ENCODE results near the gene NRXN2. TPM values are rescaled to one million over a fixed set of nuclear protein-coding genes. Genes with fewer than 3 reads are reported as not detected.

Gene NRXN2
- total RNA-seq, 2 experiments from 2014 or later, result 0.24 to 0.35 TPM

- intact Hi-C loops (cut with micrococcal nuclease), result no loop called here
- H3K27ac Mint-ChIP-seq, result no peak overlapping the region
- DNase-seq, result no peak
- H3K9me3 Mint-ChIP-seq, result no peaks in the 10 kb centered on the region
- no peaks in the 10 kb centered on the region for H3K36me3 Mint-ChIP-seq (ENCODE audit: low read depth)
- no peaks in the 10 kb centered on the region for H3K4me1 Mint-ChIP-seq (ENCODE audit: low read depth)
- H3K27me3 Mint-ChIP-seq (ENCODE audit: low read depth), result no peaks in the 10 kb centered on the region
- H3K4me3 Mint-ChIP-seq, result no peak overlapping the region
- CTCF ChIA-PET, result no interaction called here
Measured at GRCh38 chr11:64658265-64658664, 64.7 kb downstream of the NRXN2 start.

GRCh38 chr11:64656862-64657261 lies 66.1 kb downstream of the NRXN2 start:
- no peak overlapping the region for H3K27ac Mint-ChIP-seq
- H3K36me3 Mint-ChIP-seq (ENCODE audit: low read depth), result no peaks in the 10 kb centered on the region
- CTCF ChIA-PET, result interaction anchor here (1.0 kb wide), 1 partner anchor 32 kb away, joined by 3 read pairs; no protein-coding TSS in a partner anchor
- intact Hi-C loops (cut with micrococcal nuclease), result no loop called here
- no peaks in the 10 kb centered on the region for H3K4me1 Mint-ChIP-seq (ENCODE audit: low read depth)
- no peaks in the 10 kb centered on the region for H3K9me3 Mint-ChIP-seq
- no peak overlapping the region for H3K4me3 Mint-ChIP-seq
- no peak for DNase-seq
- H3K27me3 Mint-ChIP-seq (ENCODE audit: low read depth), result no peaks in the 10 kb centered on the region

- Mint-ChIP-seq H3K4me1 (ENCODE audit: low read depth) (no peaks in the 10 kb centered on the region), H3K9me3 (no peaks in the 10 kb centered on the region), H3K4me3 (no peak overlapping the region), H3K27me3 (ENCODE audit: low read depth) (no peaks in the 10 kb centered on the region), H3K36me3 (ENCODE audit: low read depth) (no peaks in the 10 kb centered on the region), H3K27ac (no peak overlapping the region)
- CTCF ChIA-PET, result interaction anchor here (1.0 to 1.1 kb wide), 3 partner anchors 11 to 102 kb away, joined by 3 to 7 read pairs (median 3); no protein-coding TSS in a partner anchor
- DNase-seq, result no peak
- intact Hi-C loops (cut with micrococcal nuclease), result no loop called here
Measured at GRCh38 chr11:64655941-64656601, 66.9 kb downstream of the NRXN2 start.

- Mint-ChIP-seq H3K4me3 (no peak overlapping the region), H3K4me1 (ENCODE audit: low read depth) (no peaks in the 10 kb centered on the region), H3K36me3 (ENCODE audit: low read depth) (no peaks in the 10 kb centered on the region), H3K9me3 (no peaks in the 10 kb centered on the region), H3K27me3 (ENCODE audit: low read depth) (no peaks in the 10 kb centered on the region), H3K27ac (no peak overlapping the region)
- CTCF ChIA-PET, result interaction anchor here (1.0 to 1.8 kb wide), 3 partner anchors 10 to 206 kb away, joined by 3 to 7 read pairs (median 5); no protein-coding TSS in a partner anchor
- intact Hi-C loops (cut with micrococcal nuclease), result loop anchor here (5.0 kb wide), 1 partner anchor 293 kb away; no protein-coding TSS in a partner anchor
- DNase-seq, result no peak
Measured at GRCh38 chr11:64654958-64655541, 67.9 kb downstream of the NRXN2 start.

- H3K36me3 Mint-ChIP-seq (ENCODE audit: low read depth), result no peaks in the 10 kb centered on the region
- H3K9me3 Mint-ChIP-seq, result no peaks in the 10 kb centered on the region
- H3K4me3 Mint-ChIP-seq, result no peak overlapping the region
- H3K4me1 Mint-ChIP-seq (ENCODE audit: low read depth), result no peaks in the 10 kb centered on the region
- CTCF ChIA-PET, result interaction anchor here (1.8 kb wide), 1 partner anchor 205 kb away, joined by 5 read pairs; no protein-coding TSS in a partner anchor
- H3K27me3 Mint-ChIP-seq (ENCODE audit: low read depth), result no peaks in the 10 kb centered on the region
- no peak overlapping the region for H3K27ac Mint-ChIP-seq
- intact Hi-C loops (cut with micrococcal nuclease), result loop anchor here (5.0 kb wide), 1 partner anchor 292 kb away; no protein-coding TSS in a partner anchor
- no peak for DNase-seq
Measured at GRCh38 chr11:64654439-64654838, 68.6 kb downstream of the NRXN2 start.

GRCh38 chr11:64653388-64653973 lies 69.5 kb downstream of the NRXN2 start:
- CTCF ChIA-PET, result interaction anchor here (0.8 to 1.8 kb wide), 5 partner anchors 46 to 204 kb away, joined by 3 to 5 read pairs (median 3); no protein-coding TSS in a partner anchor
- Mint-ChIP-seq H3K27me3 (ENCODE audit: low read depth) (no peaks in the 10 kb centered on the region), H3K36me3 (ENCODE audit: low read depth) (no peaks in the 10 kb centered on the region), H3K27ac (no peak overlapping the region), H3K9me3 (no peaks in the 10 kb centered on the region), H3K4me1 (ENCODE audit: low read depth) (no peaks in the 10 kb centered on the region), H3K4me3 (no peak overlapping the region)
- no peak for DNase-seq
- intact Hi-C loops (cut with micrococcal nuclease), result loop anchor here (1.0 to 5.0 kb wide), 5 partner anchors 100 to 336 kb away; partner anchors contain the start of gene TRMT112

- Mint-ChIP-seq H3K27ac (no peak overlapping the region), H3K4me3 (no peak overlapping the region), H3K9me3 (no peaks in the 10 kb centered on the region), H3K27me3 (ENCODE audit: low read depth) (no peaks in the 10 kb centered on the region), H3K4me1 (ENCODE audit: low read depth) (no peaks in the 10 kb centered on the region), H3K36me3 (ENCODE audit: low read depth) (no peaks in the 10 kb centered on the region)
- intact Hi-C loops (cut with micrococcal nuclease), result loop anchor here (1.0 to 5.0 kb wide), 5 partner anchors 99 to 335 kb away; partner anchors contain the start of gene TRMT112
- peak; percentile 88 for DNase-seq
- CTCF ChIA-PET, result interaction anchor here (0.6 to 1.7 kb wide), 9 partner anchors 13 to 207 kb away, joined by 3 to 7 read pairs (median 3); no protein-coding TSS in a partner anchor
Measured at GRCh38 chr11:64652586-64653387, 70.2 kb downstream of the NRXN2 start.

GRCh38 chr11:64650923-64651523 lies 72.0 kb downstream of the NRXN2 start:
- DNase-seq, result no peak
- Mint-ChIP-seq H3K4me3 (no peak overlapping the region), H3K9me3 (no peaks in the 10 kb centered on the region), H3K36me3 (ENCODE audit: low read depth) (no peaks in the 10 kb centered on the region), H3K27ac (no peak overlapping the region), H3K4me1 (ENCODE audit: low read depth) (no peaks in the 10 kb centered on the region), H3K27me3 (ENCODE audit: low read depth) (peaks cover 5% of the 10 kb centered on the region)
- intact Hi-C loops (cut with micrococcal nuclease), result loop anchor here (5.0 kb wide), 1 partner anchor 289 kb away; no protein-coding TSS in a partner anchor
- CTCF ChIA-PET, result interaction anchor here (1.1 to 1.7 kb wide), 5 partner anchors 12 to 93 kb away, joined by 3 to 4 read pairs (median 3); partner anchors contain the start of gene RASGRP2

- DNase-seq, result peak; percentile 19
- H3K27ac Mint-ChIP-seq, result no peak overlapping the region
- CTCF ChIA-PET, result interaction anchor here (0.8 to 1.8 kb wide), 5 partner anchors 11 to 204 kb away, joined by 3 to 10 read pairs (median 4); no protein-coding TSS in a partner anchor
- no peak overlapping the region for H3K4me3 Mint-ChIP-seq
- no peaks in the 10 kb centered on the region for H3K4me1 Mint-ChIP-seq (ENCODE audit: low read depth)
- intact Hi-C loops (cut with micrococcal nuclease), result loop anchor here (1.0 kb wide), 2 partner anchors 96 to 200 kb away; no protein-coding TSS in a partner anchor
- no peaks in the 10 kb centered on the region for H3K9me3 Mint-ChIP-seq
- no peaks in the 10 kb centered on the region for H3K36me3 Mint-ChIP-seq (ENCODE audit: low read depth)
- H3K27me3 Mint-ChIP-seq (ENCODE audit: low read depth), result peaks cover 18% of the 10 kb centered on the region
Measured at GRCh38 chr11:64649291-64649697, 73.7 kb downstream of the NRXN2 start.

- peaks cover 24% of the 10 kb centered on the region for H3K27me3 Mint-ChIP-seq (ENCODE audit: low read depth)
- intact Hi-C loops (cut with micrococcal nuclease), result no loop called here
- CTCF ChIA-PET, result interaction anchor here (1.7 kb wide), 1 partner anchor 203 kb away, joined by 3 read pairs; no protein-coding TSS in a partner anchor
Measured at GRCh38 chr11:64648551-64648950, 74.4 kb downstream of the NRXN2 start.

GRCh38 chr11:64647019-64647779 lies 75.8 kb downstream of the NRXN2 start:
- no peaks in the 10 kb centered on the region for H3K36me3 Mint-ChIP-seq (ENCODE audit: low read depth)
- peaks cover 2% of the 10 kb centered on the region for H3K4me1 Mint-ChIP-seq (ENCODE audit: low read depth)
- DNase-seq, result no peak
- peaks cover 24% of the 10 kb centered on the region for H3K27me3 Mint-ChIP-seq (ENCODE audit: low read depth)
- intact Hi-C loops (cut with micrococcal nuclease), result no loop called here
- H3K4me3 Mint-ChIP-seq, result no peak overlapping the region
- H3K27ac Mint-ChIP-seq, result no peak overlapping the region
- H3K9me3 Mint-ChIP-seq, result no peaks in the 10 kb centered on the region
- CTCF ChIA-PET, result no interaction called here

More at GRCh38 chr11:64648551-64648950, 74.4 kb downstream of the NRXN2 start:
- H3K4me3 Mint-ChIP-seq, result no peak overlapping the region
- H3K36me3 Mint-ChIP-seq (ENCODE audit: low read depth), result no peaks in the 10 kb centered on the region
- H3K9me3 Mint-ChIP-seq, result no peaks in the 10 kb centered on the region
- DNase-seq, result no peak
- H3K4me1 Mint-ChIP-seq (ENCODE audit: low read depth), result no peaks in the 10 kb centered on the region
- H3K27ac Mint-ChIP-seq, result no peak overlapping the region
